ENCODE measurements around the gene KCNAB1.
A peak's percentile ranks its signal among the peaks of the same experiment; 100 is the strongest.
"Not testable (repeated sequence)": the region's sequence is repeated elsewhere in the genome, so short reads cannot be mapped to it uniquely, and the experiment has no call there.

The KCNAB1 gene

DNA sequence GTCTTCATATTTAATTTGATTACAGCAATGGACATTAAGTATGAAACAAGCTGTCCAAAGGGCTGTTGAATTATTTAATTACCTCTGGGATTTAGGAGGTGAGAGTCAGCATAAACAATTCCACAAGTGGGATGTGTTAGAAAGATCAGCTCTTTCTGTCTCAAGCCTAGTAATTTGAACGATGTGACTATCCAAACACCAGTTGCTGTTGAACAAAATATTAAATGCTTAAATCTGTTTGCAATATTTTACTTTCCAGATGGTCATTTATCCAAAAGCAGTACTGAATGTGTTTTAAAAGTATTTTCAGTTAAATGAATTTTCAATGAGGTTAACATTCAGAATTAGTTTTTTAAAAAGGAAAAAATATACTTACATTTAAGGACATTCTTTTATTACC is 12.7 kb downstream of the KCNAB1 start:
- in situ Hi-C loops (cut with HindIII; ENCODE audit: low pct_ligation_motif_present, low pct_unique_long_range_greater_than_20kb, low sequenced_read_pairs), result no loop called here
- DNase-seq, result no peak

DNA sequence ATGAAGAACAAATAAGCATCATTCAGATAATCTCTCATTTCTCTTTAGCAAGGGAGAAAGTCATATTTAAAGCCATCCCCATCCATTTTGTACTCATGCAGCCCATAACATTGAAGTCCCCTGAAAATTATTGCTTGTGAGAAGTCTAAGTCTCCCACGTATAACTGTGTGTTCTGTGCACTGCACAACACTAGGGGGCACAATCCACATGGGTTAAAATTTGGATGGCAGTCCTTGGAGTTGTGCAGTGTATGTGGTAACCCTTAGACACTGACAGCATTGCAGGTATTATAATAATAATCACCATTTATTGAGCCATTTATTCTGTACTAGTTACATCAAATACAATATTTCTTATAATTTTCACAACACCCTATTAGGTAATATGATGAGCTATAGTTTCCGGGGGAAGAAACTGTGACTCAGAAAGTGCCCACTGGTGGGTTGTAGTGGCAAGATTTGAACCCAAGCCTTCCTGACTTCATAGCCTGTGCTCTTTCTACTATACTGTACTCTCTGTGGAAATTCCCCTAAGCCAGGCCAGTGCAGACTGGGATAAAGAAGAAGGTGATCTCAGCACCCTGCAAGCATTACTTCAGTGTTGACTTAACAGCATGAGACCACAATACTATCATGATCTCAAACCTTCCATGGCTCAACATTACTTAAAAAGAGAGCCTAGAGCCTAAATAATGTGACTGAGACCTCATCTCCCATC is 15.7 kb downstream of the KCNAB1 start:
- in situ Hi-C loops (cut with HindIII; ENCODE audit: low pct_ligation_motif_present, low pct_unique_long_range_greater_than_20kb, low sequenced_read_pairs), result no loop called here
- peak; percentile 1 for DNase-seq

DNA sequence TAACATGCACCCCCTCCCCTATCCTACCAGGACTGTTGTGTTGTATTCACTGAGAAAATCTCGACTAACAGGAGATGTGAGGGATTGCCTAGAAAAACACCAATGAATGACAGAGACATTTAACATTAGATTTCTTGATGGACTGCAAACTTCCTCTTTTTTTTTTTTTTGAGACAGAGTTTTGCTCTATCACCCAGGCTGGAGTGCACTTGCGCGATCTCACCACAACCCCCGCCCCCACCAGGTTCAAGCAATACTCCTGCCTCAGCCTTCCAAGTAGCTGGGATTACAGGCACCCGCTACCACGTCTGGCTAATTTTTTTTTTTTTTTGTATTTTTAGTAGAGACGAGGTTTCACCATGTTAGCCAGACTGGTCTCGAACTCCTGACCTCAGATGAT is 17.0 kb downstream of the KCNAB1 start:
- DNase-seq; in situ Hi-C loops (cut with HindIII; ENCODE audit: low pct_ligation_motif_present, low pct_unique_long_range_greater_than_20kb, low sequenced_read_pairs): not testable (repeated sequence)

DNA sequence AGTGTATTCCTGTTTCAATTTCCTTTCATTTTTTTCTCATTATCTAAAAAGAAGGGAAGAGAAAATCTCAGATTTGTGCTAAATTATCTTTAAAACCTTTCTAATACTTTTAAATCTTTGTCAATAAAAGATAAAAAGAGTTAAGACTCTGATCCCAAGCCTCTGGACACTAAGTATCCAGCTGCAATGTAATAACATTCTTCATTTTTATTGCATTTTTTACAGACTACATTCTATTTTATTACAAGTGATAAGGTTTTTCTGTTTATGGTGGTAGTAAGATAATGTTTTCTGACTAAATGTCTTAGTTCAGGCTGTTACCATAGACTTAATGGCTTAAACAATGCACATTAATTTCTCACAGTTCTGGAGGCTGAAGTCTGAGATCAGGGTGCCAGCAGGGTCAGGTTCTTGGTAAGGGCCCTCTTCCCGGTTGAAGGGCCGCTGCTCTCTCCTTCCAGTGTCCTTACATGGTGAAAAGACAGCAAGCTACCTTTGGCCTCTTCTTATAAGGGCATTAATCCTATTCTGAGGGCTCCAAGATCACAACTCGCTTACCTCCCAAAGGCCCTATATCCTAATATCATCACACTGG is 19.7 kb downstream of the KCNAB1 start:
- in situ Hi-C loops (cut with HindIII; ENCODE audit: low pct_ligation_motif_present, low pct_unique_long_range_greater_than_20kb, low sequenced_read_pairs), result no loop called here
- no peak for DNase-seq

DNA sequence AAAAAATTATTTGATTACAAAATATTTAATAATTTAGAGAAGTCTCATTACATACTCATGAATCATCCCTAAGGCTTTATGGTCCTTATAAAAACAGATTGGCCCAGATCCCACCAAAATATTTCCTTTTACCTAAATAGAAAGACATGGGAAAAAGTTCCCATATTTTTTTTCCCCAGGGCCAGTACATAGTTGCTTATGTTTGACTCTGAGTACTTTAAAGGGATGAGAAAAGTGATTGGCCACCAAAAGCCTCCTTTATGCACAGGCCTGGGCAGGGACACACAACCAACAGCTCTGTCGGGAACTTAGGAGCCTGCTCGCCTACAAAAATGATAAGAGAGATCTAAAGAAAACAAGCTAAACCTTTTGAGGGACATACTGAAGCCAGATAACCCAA is 22.3 kb downstream of the KCNAB1 start:
- in situ Hi-C loops (cut with HindIII; ENCODE audit: low pct_ligation_motif_present, low pct_unique_long_range_greater_than_20kb, low sequenced_read_pairs), result no loop called here
- no peak for DNase-seq

DNA sequence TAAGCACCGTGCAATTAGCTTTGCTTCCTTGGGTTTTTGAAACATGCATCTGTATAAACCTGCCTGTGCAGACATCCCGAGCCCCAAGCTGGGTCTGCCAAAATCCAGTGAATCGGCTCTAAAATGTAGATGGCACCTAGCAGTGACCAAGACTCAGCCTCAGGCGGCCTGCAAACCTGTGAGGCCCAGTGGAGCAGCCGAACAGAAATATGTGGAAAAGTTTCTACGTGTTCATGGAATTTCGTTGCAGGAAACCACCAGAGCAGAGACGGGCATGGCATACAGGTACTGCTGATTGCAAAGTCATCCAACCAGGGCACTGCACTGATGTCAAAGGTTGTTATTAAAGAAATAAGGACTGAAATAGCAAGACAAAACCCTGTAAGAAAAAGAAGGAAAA is 22.8 kb downstream of the KCNAB1 start:
- DNase-seq, result no peak
- in situ Hi-C loops (cut with HindIII; ENCODE audit: low pct_ligation_motif_present, low pct_unique_long_range_greater_than_20kb, low sequenced_read_pairs), result no loop called here

DNA sequence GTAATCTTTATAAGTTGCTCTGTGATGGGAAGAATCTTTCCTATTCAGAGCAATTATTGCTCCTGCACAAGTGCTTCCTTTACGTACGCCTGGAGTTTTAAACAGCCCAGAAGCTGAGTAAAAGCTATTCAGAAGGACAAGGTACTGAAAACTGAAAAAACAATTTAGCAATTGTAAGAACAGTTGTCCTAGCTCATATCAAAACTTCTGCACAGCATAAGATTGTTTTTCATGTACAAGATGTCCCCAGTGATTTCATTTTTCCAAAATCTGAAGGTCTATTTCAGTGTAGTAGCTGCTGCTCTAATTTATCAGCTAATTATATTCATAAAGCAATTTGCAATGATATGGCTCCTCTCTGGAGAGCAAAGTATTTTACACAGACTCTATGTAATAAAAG is 23.7 kb downstream of the KCNAB1 start:
- no peak for DNase-seq
- in situ Hi-C loops (cut with HindIII; ENCODE audit: low pct_ligation_motif_present, low pct_unique_long_range_greater_than_20kb, low sequenced_read_pairs), result no loop called here

DNA sequence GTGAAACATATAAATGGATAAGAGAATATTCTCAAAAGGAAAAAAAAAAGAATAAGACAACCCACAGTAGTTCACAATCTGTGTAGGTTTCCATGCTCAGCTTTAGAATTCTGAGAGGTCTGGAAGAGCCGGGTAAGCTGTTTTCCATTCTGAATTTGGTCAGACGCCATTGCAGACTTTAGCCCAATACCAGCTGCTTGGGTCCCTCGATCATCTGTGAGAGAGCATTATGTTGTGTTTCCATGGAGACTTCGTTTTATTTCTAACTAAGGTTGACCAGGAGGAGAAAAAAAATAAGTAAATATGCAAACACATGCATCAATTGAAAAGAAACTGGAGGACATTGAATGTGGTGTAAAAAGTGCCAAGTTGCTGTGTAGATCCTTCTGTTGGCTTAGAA is 25.5 kb downstream of the KCNAB1 start:
- in situ Hi-C loops (cut with HindIII; ENCODE audit: low pct_ligation_motif_present, low pct_unique_long_range_greater_than_20kb, low sequenced_read_pairs), result no loop called here
- DNase-seq, result no peak

DNA sequence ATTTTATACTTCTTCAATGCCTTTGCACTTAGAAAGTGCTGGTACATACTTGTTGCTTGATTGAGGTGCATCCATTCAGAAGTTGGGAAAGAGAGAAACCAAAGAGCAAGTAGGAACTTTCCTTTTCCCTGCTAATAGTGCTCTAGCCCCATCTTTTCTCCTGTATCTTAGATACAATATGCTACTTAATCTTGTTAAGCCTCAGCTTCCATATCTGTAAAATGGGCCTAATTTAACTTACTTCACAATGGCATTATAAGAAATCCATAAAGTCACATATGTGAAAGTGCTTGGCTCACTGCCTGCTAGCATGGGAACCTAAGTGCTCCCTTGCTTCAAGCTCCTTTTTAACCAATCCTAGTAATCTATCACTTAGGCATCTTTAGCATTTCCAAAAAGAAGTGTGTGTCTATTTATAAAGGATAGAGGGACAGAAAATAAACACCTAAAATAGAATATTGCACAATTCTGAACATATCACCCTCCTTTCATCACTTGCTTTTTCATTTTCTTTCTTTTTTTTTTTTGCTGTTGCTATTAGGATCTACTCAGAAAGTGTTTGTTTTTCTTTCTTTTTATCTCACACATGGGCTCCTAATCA is 28.1 kb downstream of the KCNAB1 start:
- in situ Hi-C loops (cut with HindIII; ENCODE audit: low pct_ligation_motif_present, low pct_unique_long_range_greater_than_20kb, low sequenced_read_pairs), result no loop called here
- no peak for DNase-seq

DNA sequence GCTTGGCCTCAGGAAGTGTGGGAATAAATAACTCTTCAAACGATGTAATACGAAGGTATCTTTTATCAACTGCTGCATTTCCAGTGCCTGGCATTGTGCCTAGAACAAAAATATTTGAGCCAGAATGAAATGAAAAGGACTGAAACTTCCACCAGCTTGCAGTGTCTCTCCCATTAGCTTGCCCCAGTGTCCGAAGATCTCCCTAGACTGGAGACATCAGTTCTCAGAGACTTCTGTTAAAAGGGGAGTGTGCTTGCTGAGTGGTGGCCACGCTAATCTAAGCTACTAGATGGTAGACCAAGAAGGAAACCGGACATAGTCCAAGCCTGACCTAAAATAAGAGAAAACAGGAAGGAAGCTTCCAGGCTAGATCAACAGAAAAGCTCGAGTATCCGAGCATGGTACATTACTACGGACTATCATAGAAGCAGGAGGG is 28.6 kb downstream of the KCNAB1 start:
- DNase-seq, result no peak
- in situ Hi-C loops (cut with HindIII; ENCODE audit: low pct_ligation_motif_present, low pct_unique_long_range_greater_than_20kb, low sequenced_read_pairs), result no loop called here

DNA sequence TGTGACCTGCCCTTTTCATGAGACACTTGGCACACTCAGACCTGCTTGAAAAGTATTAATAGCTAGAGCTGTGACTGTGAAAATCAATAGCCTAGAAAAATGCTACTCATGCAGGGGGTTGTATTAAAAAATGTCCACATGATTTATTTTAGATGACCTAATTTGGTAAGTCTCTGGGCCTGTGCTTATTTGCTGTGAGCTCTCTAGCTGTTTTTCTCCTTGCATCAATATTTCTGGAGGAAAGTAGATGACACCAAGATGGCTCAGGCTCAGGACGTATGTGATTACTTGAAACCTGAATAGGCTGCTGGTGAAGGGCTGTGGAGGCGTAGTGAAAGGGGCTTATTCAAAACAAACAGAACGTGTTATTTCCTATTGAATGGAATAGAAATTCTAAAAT is 29.5 kb downstream of the KCNAB1 start:
- no peak for DNase-seq
- in situ Hi-C loops (cut with HindIII; ENCODE audit: low pct_ligation_motif_present, low pct_unique_long_range_greater_than_20kb, low sequenced_read_pairs), result no loop called here

DNA sequence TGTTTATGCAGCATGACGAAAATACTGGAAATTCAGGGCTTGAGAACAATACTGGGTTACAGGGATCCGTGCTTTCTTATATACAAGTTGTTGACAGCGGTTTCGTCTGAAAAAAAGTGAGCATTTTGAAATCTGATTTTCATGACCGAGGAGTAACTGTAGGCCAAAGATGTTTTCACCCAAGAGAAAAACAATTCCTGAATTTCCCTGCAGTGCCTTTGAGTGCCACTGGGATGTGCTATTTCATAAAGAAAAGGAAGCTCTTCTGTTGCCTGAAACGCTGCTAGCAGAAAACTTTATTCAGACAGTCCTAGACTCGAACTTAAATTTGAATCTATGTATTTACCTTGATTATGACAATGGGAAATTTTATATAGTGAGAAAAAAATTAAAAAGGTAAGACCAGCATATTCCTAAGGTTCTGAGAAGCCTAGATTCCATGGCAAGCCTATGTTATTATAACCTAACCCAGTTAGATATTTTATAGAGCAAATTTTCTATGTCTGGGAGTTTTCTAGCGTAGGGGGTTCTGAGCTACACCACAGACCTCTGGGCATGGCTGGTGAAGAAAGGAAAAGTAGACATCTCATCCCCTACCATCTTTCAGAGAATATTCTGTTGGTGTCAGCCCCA is 30.2 kb downstream of the KCNAB1 start:
- in situ Hi-C loops (cut with HindIII; ENCODE audit: low pct_ligation_motif_present, low pct_unique_long_range_greater_than_20kb, low sequenced_read_pairs), result no loop called here
- DNase-seq, result peak; percentile 55

DNA sequence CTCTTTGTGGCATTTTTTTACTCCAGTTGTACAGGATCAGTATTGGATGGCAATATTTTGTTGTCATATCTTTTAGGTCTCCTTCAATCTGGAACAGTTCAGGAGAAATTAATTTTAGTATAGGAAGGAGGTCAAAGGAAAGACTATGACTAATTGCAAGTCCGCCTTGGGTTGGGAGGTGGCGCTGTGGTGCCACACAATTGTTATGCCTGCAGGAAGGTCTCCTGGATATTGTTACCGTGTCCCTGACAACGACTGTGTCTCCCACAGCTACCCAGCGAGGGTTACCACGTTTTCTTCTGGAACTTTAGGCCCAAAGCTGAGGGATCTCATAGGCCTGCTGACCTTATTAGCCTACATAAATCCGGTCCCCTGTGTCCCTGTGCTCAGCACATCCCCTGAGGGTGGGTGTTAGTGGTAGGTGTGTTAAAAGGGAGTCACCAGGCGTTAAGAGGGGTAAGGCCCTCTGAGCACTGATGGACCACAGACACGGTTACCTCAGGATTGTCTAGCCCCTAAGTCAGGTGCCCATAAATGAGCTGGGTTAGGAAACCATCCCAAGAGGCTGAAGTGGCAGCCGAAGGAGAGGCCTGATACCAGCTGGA is 31.5 kb downstream of the KCNAB1 start:
- peak; percentile 57 for DNase-seq
- in situ Hi-C loops (cut with HindIII; ENCODE audit: low pct_ligation_motif_present, low pct_unique_long_range_greater_than_20kb, low sequenced_read_pairs), result no loop called here

DNA sequence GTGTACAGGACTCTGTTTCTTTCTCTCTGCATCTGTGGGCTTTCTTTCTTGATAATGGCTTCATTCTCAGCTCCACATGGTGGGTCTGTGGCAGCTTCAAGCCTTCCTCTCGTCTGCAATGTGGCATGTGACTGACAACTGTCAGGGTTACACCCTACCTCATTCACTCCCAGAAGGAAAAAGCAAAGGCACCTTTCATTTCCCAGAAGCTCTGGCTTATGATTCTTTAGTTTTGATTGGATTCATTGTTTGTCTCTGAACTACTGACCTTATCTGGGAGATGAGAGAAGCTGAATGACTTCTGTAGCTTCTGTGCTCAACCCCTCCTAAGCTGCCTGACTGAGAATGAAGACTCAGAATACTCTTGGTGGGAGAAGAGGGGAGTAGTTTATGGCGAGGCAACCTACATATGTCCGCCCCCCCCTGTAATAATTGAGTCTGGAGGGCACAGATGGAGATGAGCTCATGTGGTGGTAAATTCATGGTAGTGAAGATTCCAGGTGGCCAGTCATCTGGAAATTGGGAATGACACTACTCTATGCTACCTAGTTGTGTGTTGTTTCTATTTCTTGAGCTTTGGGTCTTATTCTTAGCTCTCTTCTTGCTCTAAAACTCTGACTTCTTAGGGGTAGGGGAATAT is 38.4 kb downstream of the KCNAB1 start:
- DNase-seq, result peak; percentile 2
- in situ Hi-C loops (cut with HindIII; ENCODE audit: low pct_ligation_motif_present, low pct_unique_long_range_greater_than_20kb, low sequenced_read_pairs), result no loop called here

DNA sequence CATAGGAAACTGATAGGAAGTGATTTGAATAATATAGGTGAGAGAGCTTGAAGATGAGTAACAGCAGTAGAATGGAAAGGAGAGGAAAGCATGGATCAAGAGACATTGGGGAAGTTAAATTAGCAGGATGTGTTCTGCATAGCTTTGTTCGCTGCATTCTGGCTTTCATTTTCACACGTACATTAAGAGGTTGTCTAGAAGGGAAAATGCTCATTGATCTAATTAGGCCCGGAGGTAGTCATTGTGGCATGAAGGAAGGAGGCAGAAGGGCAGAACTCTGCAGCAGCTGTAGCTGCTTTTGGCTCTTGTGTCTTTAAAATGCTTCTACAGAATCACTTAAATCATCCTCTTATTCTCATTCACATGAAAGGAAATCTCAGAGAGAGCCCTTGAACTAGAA is 40.3 kb downstream of the KCNAB1 start:
- in situ Hi-C loops (cut with HindIII; ENCODE audit: low pct_ligation_motif_present, low pct_unique_long_range_greater_than_20kb, low sequenced_read_pairs), result no loop called here
- no peak for DNase-seq

DNA sequence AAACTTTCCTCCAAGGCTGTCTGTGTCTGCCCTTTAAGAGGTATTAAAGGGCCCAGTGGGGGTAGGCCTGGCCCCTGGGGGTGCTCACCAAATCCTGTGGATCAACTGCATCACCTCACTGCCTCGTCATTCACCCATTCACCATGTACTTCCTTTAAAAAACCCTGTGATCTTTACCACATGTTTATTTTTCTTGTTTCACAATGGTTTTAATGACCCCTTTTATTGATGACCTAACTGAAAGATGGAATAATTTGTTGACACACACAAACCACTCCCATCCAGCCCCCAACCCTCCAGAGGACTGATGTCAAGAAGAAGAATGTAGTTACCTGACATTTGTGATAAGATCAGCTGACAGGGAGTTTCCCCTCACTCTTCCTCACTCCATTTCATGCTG is 40.8 kb downstream of the KCNAB1 start:
- in situ Hi-C loops (cut with HindIII; ENCODE audit: low pct_ligation_motif_present, low pct_unique_long_range_greater_than_20kb, low sequenced_read_pairs), result no loop called here
- DNase-seq, result no peak

DNA sequence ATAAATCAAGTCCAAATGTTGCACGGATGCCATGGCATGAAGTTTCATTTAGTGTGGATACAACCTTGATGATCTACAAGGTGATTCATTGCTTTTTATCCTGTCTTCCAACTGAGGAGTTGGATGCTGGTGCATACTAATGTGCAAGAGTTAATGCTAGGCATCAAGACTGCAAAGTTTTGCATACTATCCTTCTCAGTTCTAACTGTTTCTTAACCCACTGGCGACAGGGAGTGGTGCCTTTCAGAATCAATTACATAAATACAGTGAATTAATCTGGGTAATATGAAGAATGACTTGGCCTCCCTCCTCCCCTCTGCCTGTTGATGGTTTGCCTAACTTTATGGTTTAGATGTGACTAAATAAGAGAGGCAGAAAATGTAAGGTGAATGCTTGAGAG is 43.5 kb downstream of the KCNAB1 start:
- DNase-seq, result no peak
- in situ Hi-C loops (cut with HindIII; ENCODE audit: low pct_ligation_motif_present, low pct_unique_long_range_greater_than_20kb, low sequenced_read_pairs), result no loop called here

DNA sequence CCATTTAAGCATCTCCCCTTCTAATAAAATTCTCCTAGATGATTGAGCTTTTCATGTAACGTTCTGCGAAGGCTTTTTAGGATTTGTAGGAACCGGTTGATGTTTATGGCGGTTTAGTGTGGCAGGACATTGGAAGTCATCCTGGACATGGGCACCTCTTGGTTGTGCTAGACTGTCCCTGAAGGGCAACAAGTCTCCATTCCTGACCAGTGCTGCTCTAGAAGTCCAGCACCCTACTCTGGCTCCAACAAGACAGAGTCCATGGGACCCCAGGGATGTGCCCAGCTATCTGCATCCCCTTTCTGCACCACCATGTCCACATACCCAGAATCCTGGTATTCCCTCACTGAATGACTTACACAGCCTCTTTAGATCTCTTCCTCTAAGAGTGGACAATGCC is 46.4 kb downstream of the KCNAB1 start:
- DNase-seq, result no peak
- in situ Hi-C loops (cut with HindIII; ENCODE audit: low pct_ligation_motif_present, low pct_unique_long_range_greater_than_20kb, low sequenced_read_pairs), result no loop called here

DNA sequence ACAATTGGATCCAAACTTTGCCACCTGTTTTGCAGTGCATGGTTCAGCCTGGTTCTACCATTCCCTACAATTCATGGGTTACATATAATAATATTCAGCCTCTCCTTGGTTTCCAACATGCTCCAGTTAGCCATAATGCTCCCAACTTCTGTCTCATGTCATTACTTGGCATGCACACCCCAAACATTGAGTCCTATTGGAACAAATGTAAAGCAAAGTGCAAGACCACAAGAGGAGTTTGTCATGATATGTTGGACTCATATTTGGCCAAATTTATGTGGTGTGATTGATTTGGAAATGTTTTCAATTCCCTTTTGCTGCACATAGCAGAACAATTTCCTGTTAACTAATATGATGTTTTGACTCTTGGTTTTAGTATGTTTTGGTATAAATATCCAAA is 50.2 kb downstream of the KCNAB1 start:
- in situ Hi-C loops (cut with HindIII; ENCODE audit: low pct_ligation_motif_present, low pct_unique_long_range_greater_than_20kb, low sequenced_read_pairs), result no loop called here
- DNase-seq, result no peak
